Cardiac muscle cell (in vitro differentiated cells and primary cell): ENCODE measurements around the gene CSMD2. TPM values are rescaled to one million over a fixed set of nuclear protein-coding genes. Genes with fewer than 3 reads are reported as not detected.
"Not testable (repeated sequence)": the region's sequence is repeated elsewhere in the genome, so short reads cannot be mapped to it uniquely, and the experiment has no call there.

Experiments used
- DNase-seq, 2 donors: peaks; one replicate each; pipeline versions ENCODE4 v3.0.0 to v3.0.0-alpha.2; 2010 to 2017; ENCODE audit warnings: low read depth in 1 of 2, low spot score in 1 of 2
- H3K27ac ChIP-seq: fragments of 200-600 bp; sonication (generic); 2 replicates; pipeline ENCODE4 v1.5.1; 2016
- H3K27me3 ChIP-seq: fragments of 200-600 bp; sonication (generic); 2 replicates; pipeline ENCODE4 v1.6.0; 2016; ENCODE audit warnings: control low read depth
- H3K36me3 ChIP-seq: fragments of 200-600 bp; sonication (generic); 2 replicates; pipeline ENCODE4 v1.5.1; 2016; ENCODE audit warnings: control low read depth
- H3K4me1 ChIP-seq: fragments of 200-600 bp; sonication (generic); 2 replicates; pipeline ENCODE4 v1.8.1; 2017; ENCODE audit warnings: low read depth, mild to moderate bottlenecking, mixed run types
- H3K4me3 ChIP-seq: fragments of 200-600 bp; sonication (generic); 2 replicates; pipeline ENCODE4 v1.5.1; 2016; ENCODE audit warnings: mild to moderate bottlenecking
- H3K9me3 ChIP-seq: fragments of 200-600 bp; sonication (generic); 2 replicates; pipeline ENCODE4 v1.5.1; 2017; ENCODE audit warnings: low read depth, mild to moderate bottlenecking, control low read depth
- CTCF ChIP-seq: IDR thresholded peaks from 2 replicates; pipeline ENCODE4 v1.5.1; 2012; ENCODE audit warnings: low read depth, mild to moderate bottlenecking, low read length
- polyA plus RNA-seq: library from polyadenylated mRNA; unstranded; fragments of >200 nt; fragmentation: Nextera tagmentation; extraction: Ambion mirVana; gene quantifications from 2 replicates; pipeline ENCODE4 v1.2.1, GENCODE V29; 2016
- total RNA-seq: library from RNA; depleted of rRNA; stranded (reverse); fragments of >200 nt; gene quantifications from 2 replicates; pipeline ENCODE4 v1.2.3, GENCODE V29; 2016

CSMD2 gene
- total and polyA plus RNA-seq, 2 experiments from 2014 or later: 0.24 TPM; not detected in 1

- TF ChIP-seq CTCF: no peak
- H3K27me3 ChIP-seq: no peaks in the 10 kb centered on the region
- H3K9me3 ChIP-seq: no peaks in the 10 kb centered on the region
- no peaks in the 10 kb centered on the region for H3K36me3 ChIP-seq
- no peaks in the 10 kb centered on the region for H3K4me1 ChIP-seq
- H3K27ac ChIP-seq: no peak overlapping the region
- H3K4me3 ChIP-seq: no peak overlapping the region
- no peak for DNase-seq
These were observed 78.5 kb downstream of the CSMD2 start for GRCh38 chr1:34086561-34086960.

- Histone ChIP-seq H3K27ac (no peak overlapping the region), H3K27me3 (no peaks in the 10 kb centered on the region), H3K4me3 (no peak overlapping the region), H3K4me1 (no peaks in the 10 kb centered on the region), H3K9me3 (no peaks in the 10 kb centered on the region), H3K36me3 (no peaks in the 10 kb centered on the region)
- no peak for TF ChIP-seq CTCF
- DNase-seq: no peak
These were observed 81.1 kb downstream of the CSMD2 start for GRCh38 chr1:34083974-34084373.

- H3K27me3 ChIP-seq, H3K27ac ChIP-seq, H3K4me3 ChIP-seq, DNase-seq, H3K36me3 ChIP-seq, H3K4me1 ChIP-seq, H3K9me3 ChIP-seq: not testable (repeated sequence)
These were observed 82.9 kb downstream of the CSMD2 start for GRCh38 chr1:34082085-34082670.

- Histone ChIP-seq H3K36me3 (no peaks in the 10 kb centered on the region), H3K4me3 (no peak overlapping the region), H3K9me3 (no peaks in the 10 kb centered on the region), H3K4me1 (no peaks in the 10 kb centered on the region), H3K27ac (no peak overlapping the region), H3K27me3 (no peaks in the 10 kb centered on the region)
- no peak for TF ChIP-seq CTCF
- no peak for DNase-seq
These were observed 86.6 kb downstream of the CSMD2 start for GRCh38 chr1:34078383-34078782.

- Histone ChIP-seq H3K36me3 (no peaks in the 10 kb centered on the region), H3K4me1 (no peaks in the 10 kb centered on the region), H3K27ac (no peak overlapping the region), H3K27me3 (no peaks in the 10 kb centered on the region), H3K9me3 (no peaks in the 10 kb centered on the region), H3K4me3 (no peak overlapping the region)
- TF ChIP-seq CTCF: no peak
- DNase-seq: no peak
These were observed 89.5 kb downstream of the CSMD2 start for GRCh38 chr1:34075576-34075975.

- TF ChIP-seq CTCF: no peak
- Histone ChIP-seq H3K27me3 (no peaks in the 10 kb centered on the region), H3K36me3 (no peaks in the 10 kb centered on the region), H3K27ac (no peak overlapping the region), H3K4me3 (no peak overlapping the region), H3K9me3 (no peaks in the 10 kb centered on the region), H3K4me1 (no peaks in the 10 kb centered on the region)
- no peak for DNase-seq
These were observed 91.9 kb downstream of the CSMD2 start for GRCh38 chr1:34073028-34073695.
